HL-60 (cell line): ENCODE results near the gene SLC25A21.

Source experiments
- CTCF ChIP-seq: IDR thresholded peaks from one replicate; pipeline ENCODE4 v1.5.1; 2011; ENCODE audit warnings: low read length, control low read depth, inconsistent platforms; ENCODE audit not compliant: insufficient read depth
- POLR2AphosphoS5 ChIP-seq: IDR thresholded peaks from 2 replicates; pipeline ENCODE4 v1.6.1; 2012; ENCODE audit warnings: low read depth

DNA sequence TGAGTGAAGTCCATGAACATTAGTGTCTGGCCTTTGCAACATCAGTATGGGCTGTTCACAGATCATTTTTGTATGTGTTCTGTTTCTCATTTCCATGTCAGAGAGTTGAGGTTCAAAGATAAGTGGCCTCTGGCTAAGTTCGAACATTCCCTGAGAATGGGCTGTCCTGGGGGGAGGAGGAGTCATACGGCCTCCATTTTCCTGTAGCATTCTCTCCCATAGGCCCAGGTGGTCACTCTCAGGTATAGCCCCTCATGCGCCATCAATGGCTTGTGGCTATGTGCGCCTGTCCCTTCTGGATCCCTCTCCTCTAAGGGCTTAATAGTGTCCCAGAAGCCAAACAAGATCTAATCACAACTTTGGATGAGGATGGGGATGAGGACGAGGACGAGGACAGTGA, 345.8 kb downstream of the SLC25A21 start:
- no peak for TF ChIP-seq CTCF
- TF ChIP-seq POLR2AphosphoS5: no peak
